A549 treated with Hydrocortisone at 1 μM for 4 hours (cell line): ENCODE measurements around the gene DEF6. TPM values are rescaled to one million over a fixed set of nuclear protein-coding genes. Genes with fewer than 3 reads are reported as not detected.

Experiments
- total RNA-seq: library from RNA; stranded (reverse); fragments of 200-300 nt; extraction: Qiagen RNA extraction; gene quantifications from 5 replicates; pipeline ENCODE4 v1.2.3, GENCODE V29; 2022

DEF6 gene, protein sequence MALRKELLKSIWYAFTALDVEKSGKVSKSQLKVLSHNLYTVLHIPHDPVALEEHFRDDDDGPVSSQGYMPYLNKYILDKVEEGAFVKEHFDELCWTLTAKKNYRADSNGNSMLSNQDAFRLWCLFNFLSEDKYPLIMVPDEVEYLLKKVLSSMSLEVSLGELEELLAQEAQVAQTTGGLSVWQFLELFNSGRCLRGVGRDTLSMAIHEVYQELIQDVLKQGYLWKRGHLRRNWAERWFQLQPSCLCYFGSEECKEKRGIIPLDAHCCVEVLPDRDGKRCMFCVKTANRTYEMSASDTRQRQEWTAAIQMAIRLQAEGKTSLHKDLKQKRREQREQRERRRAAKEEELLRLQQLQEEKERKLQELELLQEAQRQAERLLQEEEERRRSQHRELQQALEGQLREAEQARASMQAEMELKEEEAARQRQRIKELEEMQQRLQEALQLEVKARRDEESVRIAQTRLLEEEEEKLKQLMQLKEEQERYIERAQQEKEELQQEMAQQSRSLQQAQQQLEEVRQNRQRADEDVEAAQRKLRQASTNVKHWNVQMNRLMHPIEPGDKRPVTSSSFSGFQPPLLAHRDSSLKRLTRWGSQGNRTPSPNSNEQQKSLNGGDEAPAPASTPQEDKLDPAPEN
- 0.07 to 0.26 TPM (median 0.09 TPM) in 3 of 5 replicates, not detected in the others for total RNA-seq

DNA sequence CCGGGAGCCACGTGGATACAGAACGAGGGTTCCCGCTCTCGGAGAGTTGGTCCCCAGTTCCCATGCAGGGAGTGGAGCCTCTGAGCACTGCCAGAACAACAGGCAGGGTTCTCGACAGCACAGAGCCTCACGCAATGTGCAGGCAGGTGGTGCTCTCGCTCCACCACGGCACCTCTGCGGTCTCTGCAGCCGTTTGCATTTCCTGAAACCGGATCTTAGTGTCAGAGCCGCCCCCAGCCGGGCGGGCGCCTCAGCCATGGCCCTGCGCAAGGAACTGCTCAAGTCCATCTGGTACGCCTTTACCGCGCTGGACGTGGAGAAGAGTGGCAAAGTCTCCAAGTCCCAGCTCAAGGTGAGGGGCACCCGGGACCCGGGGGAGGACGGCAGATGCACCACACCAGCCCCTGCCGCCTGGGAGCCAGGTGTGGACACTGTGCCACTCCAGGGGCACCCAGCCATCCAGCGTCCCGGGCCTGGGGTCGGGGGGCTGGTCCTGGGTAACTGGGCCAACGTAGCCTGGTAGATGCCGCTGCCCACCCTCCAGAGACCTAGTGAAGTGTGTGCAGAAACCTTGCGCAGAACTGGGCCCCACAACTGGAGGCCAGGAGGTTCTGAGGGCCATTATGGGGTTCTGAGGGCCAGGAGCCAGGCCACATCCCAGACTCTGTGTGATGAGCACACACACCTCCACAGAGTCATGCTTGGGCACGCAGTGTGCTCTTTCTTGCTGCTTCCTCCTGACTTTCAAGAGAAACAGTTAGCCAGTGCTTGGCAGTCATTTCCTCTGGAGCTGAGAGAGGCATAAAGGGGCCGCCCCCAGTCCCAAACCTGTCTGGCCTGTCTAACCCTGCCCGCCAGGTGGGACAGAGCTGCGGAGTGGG is at the start of gene DEF6:
DEF6 (plus strand) TSS at position 218 of the 881 bp plus-strand sequence; CDS start at position 257, 39 bp downstream.

DNA sequence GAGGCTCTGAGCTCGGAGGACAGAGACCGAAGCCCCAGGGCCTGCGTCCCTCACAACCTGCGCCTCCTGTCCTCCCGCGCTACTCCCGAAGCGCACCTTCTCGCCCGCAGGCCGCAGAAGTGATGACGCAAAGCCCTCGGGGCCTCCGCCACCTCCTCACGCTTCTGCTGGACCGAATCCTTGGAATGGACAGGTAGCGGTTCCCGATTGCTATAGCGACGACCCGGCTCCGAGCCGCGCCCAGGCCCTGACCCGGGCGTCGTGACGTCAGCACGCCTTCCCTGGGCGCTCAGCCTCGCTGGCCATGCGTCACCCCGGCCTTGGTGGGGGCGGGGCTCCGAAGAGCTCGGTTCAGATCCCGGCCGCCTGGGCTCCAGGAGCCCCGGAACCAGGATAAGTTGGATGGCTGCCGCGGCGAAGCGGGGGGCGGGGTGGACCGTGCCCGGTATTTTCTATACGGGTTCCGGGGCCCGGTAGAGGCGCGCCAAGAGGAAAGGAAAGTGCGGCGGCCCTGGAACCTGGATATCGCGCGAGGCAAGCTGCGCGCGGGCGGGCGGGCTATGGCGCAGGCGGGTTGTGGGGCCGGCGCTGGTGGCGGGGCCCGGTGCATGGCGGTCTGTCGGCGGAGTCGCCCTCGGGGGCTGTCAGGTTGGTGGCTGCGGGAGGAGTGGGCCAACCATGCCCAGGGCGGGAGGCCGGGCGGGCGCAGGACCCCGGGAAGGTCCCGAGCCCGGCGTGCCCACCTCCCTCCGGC is 38.2 kb upstream of the DEF6 start, which contains the start of gene ZNF76:
ZNF76 (plus strand) TSS at position 542 of the 754 bp plus-strand sequence. CDS start 21,417 bp downstream, outside the sequence.

DNA sequence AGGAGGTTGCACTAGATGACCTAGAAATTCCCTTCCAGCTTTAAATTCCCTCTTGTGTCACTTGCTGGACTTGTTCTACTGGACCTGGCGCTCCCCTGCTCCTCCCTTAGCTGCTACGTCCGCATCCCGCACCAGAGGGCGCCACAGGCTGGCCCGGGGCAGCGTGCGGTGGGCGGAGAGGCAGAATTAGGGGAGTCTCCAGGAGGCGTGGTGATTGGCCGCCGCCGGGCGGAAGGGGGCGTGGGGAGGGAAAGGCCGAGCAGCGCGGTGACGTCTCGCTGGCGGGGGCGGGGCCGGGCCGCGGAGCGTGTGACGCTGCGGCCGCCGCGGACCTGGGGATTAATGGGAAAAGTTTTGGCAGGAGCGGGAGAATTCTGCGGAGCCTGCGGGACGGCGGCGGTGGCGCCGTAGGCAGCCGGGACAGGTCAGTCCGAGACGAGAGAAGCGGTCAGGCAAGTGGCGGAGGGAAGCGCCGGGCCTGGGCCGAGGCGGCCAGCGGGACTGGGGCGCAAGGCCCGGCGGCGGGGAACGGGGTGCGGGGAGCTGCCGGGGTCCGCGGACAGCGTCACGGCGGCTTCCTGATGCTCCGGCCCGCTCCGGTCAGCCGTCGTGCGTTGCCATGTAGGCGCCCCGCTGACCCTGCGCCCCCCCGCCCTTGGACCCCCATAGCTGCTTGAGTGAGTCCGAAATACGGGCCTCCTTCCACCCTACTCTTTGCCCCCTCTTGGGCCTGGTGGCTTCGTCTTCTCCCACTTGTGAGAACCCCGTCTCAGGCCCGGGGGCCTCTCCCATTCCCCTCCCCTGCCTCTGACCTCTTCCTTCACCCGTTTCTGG is 44.9 kb downstream of the DEF6 start, which contains the start of gene PPARD:
PPARD (plus strand) TSS at position 301 of the 834 bp plus-strand sequence. CDS start 68,530 bp downstream, outside the sequence.

Other genes with a start within 250 kb of the DEF6 start
- gene TCP11, start 156.5 kb upstream of the DEF6 start, total RNA-seq, result not detected in 5 replicates
- gene SCUBE3, start 83.9 kb upstream of the DEF6 start, total RNA-seq, result 0.02 to 0.09 TPM (median 0.05 TPM) in 5 replicates
- gene ZNF76, start 38.1 kb upstream of the DEF6 start, total RNA-seq, result 7.5 to 10.1 TPM (median 9.8 TPM) in 5 replicates
- gene PPARD, start 44.7 kb downstream of the DEF6 start, total RNA-seq, result 4.9 to 6.6 TPM (median 5.6 TPM) in 5 replicates
- gene FANCE, start 154.5 kb downstream of the DEF6 start, total RNA-seq, result 3.3 to 3.9 TPM (median 3.7 TPM) in 5 replicates
- gene RPL10A, start 170.6 kb downstream of the DEF6 start, total RNA-seq, result 1,438 to 1,588 TPM (median 1,532 TPM) in 5 replicates
- gene TEAD3, start 199.3 kb downstream of the DEF6 start, total RNA-seq, result 5.7 to 8.0 TPM (median 7.6 TPM) in 5 replicates
- not detected in 5 replicates for gene TULP1, start 215.1 kb downstream of the DEF6 start, total RNA-seq